ENCODE results near the gene VPS13D. TPM values are rescaled to one million over a fixed set of nuclear protein-coding genes. Genes with fewer than 3 reads are reported as not detected.
"Not testable (repeated sequence)": the region's sequence is repeated elsewhere in the genome, so short reads cannot be mapped to it uniquely, and the experiment has no call there.

VPS13D gene
- total RNA-seq, 4 donors from 2014 or later: 33.2 to 115 (median 56.5) TPM

DNA sequence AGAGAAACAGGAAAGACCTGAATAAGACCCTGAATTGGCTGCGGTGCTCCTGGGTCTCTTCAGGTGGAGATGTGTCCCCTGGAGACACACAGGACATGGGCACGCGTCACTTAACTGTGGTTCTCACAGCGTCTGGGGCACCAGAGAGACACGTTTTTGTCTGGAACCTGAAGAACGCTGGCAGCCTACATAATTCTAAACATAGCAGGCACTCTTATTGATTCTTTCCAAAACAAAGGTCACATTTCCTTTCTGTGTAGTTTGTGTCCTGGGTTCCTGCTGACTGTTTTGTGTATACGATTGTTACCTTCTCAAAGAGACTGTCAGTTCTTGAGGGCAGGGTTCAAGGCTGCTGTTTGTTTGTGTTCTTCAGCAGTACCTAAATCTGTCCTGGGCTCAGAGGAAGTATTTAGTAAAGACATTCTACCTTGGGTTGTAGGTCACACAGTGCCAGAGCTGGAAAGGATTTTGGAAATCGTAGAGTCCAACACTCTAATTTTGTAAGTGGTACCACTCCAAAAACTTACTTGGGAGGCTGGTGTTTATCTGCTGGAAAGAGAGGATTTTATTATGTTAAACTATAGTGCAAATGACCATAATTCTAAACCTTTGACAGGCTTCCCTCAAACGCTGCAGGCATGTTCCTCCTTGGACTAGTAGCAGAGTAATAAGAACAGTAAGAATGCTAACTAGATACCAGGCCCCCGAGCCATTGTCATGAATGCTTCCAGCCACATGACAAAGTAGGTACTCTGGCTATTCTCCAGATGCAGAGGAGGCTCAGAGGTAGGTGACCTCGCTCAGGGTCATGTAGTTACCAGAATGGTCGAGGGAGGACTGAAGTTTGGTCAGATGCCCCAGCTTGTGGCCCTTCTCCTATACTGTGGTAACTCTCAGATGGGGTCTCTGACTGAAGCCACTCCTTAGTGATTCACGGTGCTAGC is 223.8 kb downstream of the VPS13D start:
- intact Hi-C loops (cut with DNase I; ENCODE audit: low total_unique reads): no loop called here
- H3K9me3 ChIP-seq: no peaks in the 10 kb centered on the region
- H3K27ac ChIP-seq: peak overlapping the region; percentile 67
- peaks cover 12 to 17% of the 10 kb centered on the region in 2 donors for H3K4me1 ChIP-seq
- H3K27me3 ChIP-seq: no peaks in the 10 kb centered on the region
- H3K4me3 ChIP-seq: no peak overlapping the region
- no peaks in the 10 kb centered on the region for H3K36me3 ChIP-seq
- TF ChIP-seq, protein P1, sequence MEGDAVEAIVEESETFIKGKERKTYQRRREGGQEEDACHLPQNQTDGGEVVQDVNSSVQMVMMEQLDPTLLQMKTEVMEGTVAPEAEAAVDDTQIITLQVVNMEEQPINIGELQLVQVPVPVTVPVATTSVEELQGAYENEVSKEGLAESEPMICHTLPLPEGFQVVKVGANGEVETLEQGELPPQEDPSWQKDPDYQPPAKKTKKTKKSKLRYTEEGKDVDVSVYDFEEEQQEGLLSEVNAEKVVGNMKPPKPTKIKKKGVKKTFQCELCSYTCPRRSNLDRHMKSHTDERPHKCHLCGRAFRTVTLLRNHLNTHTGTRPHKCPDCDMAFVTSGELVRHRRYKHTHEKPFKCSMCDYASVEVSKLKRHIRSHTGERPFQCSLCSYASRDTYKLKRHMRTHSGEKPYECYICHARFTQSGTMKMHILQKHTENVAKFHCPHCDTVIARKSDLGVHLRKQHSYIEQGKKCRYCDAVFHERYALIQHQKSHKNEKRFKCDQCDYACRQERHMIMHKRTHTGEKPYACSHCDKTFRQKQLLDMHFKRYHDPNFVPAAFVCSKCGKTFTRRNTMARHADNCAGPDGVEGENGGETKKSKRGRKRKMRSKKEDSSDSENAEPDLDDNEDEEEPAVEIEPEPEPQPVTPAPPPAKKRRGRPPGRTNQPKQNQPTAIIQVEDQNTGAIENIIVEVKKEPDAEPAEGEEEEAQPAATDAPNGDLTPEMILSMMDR (IDR thresholded peaks at IDR 0.05): no peak
- TF ChIP-seq POLR2A (IDR thresholded peaks at IDR 0.05): no peak
- DNase-seq: no peak

DNA sequence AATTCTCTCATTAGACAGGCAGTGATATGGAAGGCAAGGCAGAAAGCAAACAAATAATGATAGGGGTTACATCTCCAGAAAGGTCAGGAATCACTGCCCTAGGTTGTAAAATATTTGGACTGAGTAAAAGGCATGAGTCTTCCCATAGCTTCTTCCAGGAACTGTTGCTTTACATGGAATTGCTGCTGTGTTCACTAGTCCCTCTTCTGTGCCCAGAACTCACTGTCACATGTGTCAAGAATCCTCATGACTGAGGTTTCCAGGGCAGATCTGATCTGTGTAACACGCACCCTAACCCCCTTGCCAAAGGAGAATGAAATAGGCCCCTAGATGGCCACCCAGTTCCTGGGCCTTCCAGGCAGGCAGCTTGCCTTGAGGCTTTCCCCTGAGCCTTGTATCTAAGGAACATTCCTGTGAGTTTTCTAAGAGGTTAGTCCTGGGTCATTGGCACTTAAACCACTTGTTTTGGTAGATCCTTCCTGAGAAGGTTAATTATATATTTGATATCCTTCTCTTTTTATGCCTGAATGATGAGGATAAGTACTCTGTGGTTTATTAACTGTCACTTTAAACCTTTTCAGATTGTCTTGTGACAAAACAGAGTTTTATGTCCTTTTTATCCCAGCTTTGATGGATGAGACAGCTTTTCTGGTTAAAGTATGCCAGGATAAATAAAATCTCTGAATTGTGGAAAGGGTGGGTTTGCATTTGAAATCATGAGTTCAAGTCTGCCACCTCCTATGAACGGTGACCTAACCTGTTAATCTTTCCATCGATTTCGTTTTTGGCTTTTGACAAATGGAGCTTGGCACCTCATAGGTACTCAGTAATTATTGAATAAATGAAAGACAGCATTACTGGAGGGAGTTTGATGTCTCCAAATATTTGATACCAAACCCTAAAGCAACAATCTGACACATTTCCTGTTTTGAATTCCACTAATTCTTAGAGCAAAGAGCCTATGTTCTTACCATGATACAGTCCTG is 224.9 kb downstream of the VPS13D start:
- intact Hi-C loops (cut with DNase I; ENCODE audit: low total_unique reads): no loop called here
- Histone ChIP-seq H3K36me3 (no peaks in the 10 kb centered on the region), H3K4me1 (peaks cover 12 to 13% of the 10 kb centered on the region in 2 donors), H3K27ac (peak overlapping the region; percentile 67), H3K4me3 (no peak overlapping the region), H3K27me3 (no peaks in the 10 kb centered on the region), H3K9me3 (no peaks in the 10 kb centered on the region)
- DNase-seq: peak; percentile 42 to 58
- no peak for TF ChIP-seq POLR2A (IDR thresholded peaks at IDR 0.05)
- TF ChIP-seq, protein P1 (IDR thresholded peaks at IDR 0.05): no peak

DNA sequence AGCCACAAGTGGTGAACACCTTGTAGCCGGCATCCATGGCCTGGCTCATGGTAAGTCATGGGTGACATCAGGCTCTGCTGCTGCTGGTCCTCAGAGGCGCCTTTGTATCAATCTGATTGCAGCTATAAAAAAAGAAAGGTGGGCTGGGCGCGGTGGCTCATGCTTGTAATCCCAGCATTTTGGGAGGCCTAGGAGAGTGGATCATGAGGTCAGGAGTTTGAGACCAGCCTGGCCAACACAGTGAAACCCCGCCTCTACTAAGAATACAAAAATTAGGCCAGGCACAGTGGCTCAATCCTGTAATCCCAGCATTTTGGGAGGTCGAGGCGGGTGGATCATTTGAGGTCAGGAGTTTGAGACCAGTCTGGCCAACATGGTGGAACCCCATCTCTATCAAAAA is 226.3 kb downstream of the VPS13D start:
- H3K9me3 ChIP-seq; DNase-seq; H3K27me3 ChIP-seq; H3K4me3 ChIP-seq; H3K36me3 ChIP-seq; intact Hi-C loops (cut with DNase I; ENCODE audit: low total_unique reads): not testable (repeated sequence)
- peaks cover 12 to 13% of the 10 kb centered on the region in 2 donors for H3K4me1 ChIP-seq
- peak overlapping the region in 1 of 2 donors; percentile 67 for H3K27ac ChIP-seq

DNA sequence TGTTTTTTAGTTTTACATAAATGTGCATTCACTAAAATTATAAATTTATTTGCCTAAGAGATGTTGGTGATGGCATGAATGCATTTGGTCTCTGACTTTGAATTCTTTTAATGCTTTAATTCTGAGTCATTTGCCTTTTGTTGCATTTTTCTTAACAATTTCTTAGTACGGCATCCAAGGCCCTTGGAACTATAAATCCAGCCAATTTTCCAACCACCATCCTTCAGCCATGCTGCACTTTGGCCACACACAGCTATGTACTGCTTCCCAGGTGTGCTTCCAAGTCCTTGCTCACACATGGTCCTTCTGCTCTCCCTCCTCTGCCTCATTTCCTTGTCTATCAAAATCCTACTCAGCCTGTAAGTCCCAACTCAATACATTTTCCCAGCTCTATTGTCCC is 227.1 kb downstream of the VPS13D start:
- intact Hi-C loops (cut with DNase I; ENCODE audit: low total_unique reads): no loop called here
- TF ChIP-seq POLR2A (IDR thresholded peaks at IDR 0.05): no peak
- TF ChIP-seq, protein P1 (IDR thresholded peaks at IDR 0.05): no peak
- no peaks in the 10 kb centered on the region for H3K9me3 ChIP-seq
- no peak for DNase-seq
- no peak overlapping the region for H3K4me3 ChIP-seq
- no peaks in the 10 kb centered on the region for H3K36me3 ChIP-seq
- peak overlapping the region; percentile 13 to 75 for H3K27ac ChIP-seq
- H3K27me3 ChIP-seq: no peaks in the 10 kb centered on the region
- H3K4me1 ChIP-seq: peaks cover 9 to 13% of the 10 kb centered on the region in 2 donors

DNA sequence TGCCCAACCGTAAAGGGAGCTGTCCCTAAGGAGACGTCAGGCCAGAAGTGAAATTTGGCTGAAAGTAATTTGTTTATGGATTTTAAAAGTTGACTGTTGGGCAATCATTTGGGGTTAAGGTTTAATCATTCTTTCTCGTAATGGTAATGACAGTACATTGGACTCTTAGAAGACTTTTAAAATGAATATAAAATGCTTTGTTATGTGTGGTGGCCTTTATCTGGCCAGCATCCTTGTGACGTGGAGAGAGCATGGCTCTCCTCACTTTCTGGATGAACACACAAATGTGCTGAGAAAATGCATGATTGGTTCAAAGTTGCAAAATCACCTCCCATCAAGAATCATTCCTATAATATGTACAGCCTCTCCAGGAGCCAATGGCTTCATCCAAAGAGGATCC is 227.9 kb downstream of the VPS13D start:
- no peaks in the 10 kb centered on the region for H3K36me3 ChIP-seq
- peak; percentile 56 to 64 for DNase-seq
- H3K9me3 ChIP-seq: no peaks in the 10 kb centered on the region
- peaks cover 9 to 13% of the 10 kb centered on the region in 2 donors for H3K4me1 ChIP-seq
- intact Hi-C loops (cut with DNase I; ENCODE audit: low total_unique reads): no loop called here
- no peaks in the 10 kb centered on the region for H3K27me3 ChIP-seq
- no peak for TF ChIP-seq POLR2A (IDR thresholded peaks at IDR 0.05)
- TF ChIP-seq, protein P1 (IDR thresholded peaks at IDR 0.05): no peak
- H3K4me3 ChIP-seq: no peak overlapping the region
- H3K27ac ChIP-seq: peak overlapping the region; percentile 13 to 75

Data from uterus (tissue), 4 donors.